ENCODE measurements around the gene TMA16. TPM values are rescaled to one million over a fixed set of nuclear protein-coding genes. Genes with fewer than 3 reads are reported as not detected.
A peak's percentile ranks its signal among the peaks of the same experiment; 100 is the strongest.

The TMA16 gene
- total RNA-seq, 4 donors from 2014 or later = 13.3 to 38.5 (median 20.7) TPM

DNA sequence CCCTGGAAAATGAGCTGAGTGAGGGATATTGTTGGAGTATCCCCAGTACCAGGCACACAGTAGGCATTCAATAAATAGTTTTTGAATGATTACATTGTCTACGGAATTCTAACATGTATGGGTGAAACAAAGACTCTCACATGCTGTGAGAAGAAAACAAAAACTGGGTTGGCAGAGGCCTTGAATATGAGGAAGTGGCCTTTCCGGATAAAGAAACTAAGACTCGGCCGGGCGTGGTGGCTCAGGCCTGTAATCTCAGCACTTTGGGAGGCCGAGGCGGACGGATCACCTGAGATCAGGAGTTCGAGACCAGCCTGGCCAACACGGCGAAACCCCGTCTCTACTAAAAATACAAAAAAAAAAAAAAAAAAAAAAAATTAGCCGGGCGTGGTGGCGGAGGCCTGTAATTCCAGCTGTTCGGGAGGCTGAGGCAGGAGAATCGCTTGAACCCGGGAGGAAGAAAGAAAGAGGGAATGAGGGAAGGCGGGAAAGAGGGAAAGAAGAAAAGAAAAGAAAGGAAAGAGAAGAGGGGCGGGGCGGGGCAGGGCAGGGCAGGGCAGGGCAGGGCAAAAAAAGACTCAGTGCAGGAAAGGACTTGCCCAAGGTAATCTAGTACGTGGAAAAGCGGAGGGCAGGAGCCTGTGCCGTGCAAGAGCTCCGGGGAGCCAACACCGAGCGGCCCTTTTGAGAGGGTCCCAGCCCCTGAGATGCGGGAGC is 689 bp upstream of the TMA16 start:
- peak in 1 of 2 donors; percentile 86 for DNase-seq (ENCODE audit: low spot score in 2 of 2)
- intact Hi-C loops (cut with DNase I; ENCODE audit: low total_unique reads) = no loop called here
- peak overlapping the region; percentile 87 for H3K4me3 ChIP-seq (ENCODE audit: low read depth, poor library complexity, severe bottlenecking)
- TF ChIP-seq POLR2A (IDR thresholded peaks at IDR 0.05) = no peak
- no peak for TF ChIP-seq CTCF (IDR thresholded peaks at IDR 0.05)
- WGBS, 2 donors = 42 to 47% methylated on average over 28 of the region's 28 CpGs

DNA sequence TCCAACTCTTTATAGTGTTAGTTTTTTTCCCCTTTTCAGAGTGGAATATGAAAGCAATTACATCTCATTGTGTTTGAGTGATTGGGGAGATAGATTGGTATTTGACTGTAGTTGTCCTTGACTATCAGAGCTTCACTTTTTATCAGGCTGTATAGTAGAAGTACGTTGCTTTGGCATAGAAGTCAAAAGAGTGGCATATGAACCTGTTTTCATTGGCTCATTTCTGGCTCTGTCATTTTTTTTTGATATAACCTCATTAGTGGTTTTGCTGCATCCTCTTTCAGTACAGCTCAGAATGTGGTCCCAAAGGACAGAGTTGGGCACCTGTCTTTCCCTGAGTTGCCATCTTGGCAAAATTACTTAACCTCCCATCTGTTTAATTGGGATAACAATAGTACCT is 1.4 kb downstream of the TMA16 start:
- TF ChIP-seq POLR2A (IDR thresholded peaks at IDR 0.05) (no peak), CTCF (IDR thresholded peaks at IDR 0.05) (no peak)
- intact Hi-C loops (cut with DNase I; ENCODE audit: low total_unique reads) = no loop called here
- DNase-seq (ENCODE audit: low spot score in 2 of 2) = no peak
- 6% methylated on average over 1 of the region's 1 CpG for WGBS, 2 donors
- H3K4me3 ChIP-seq (ENCODE audit: low read depth, poor library complexity, severe bottlenecking) = no peak overlapping the region

GRCh38 chr4:163500586-163500985 is 6.1 kb downstream of the TMA16 start:
- intact Hi-C loops (cut with DNase I; ENCODE audit: low total_unique reads) = no loop called here
- no peak overlapping the region for H3K4me3 ChIP-seq (ENCODE audit: low read depth, poor library complexity, severe bottlenecking)
- 94 to 97% methylated on average over 1 of the region's 1 CpG for WGBS, 2 donors
- no peak for DNase-seq (ENCODE audit: low spot score in 2 of 2)
- TF ChIP-seq CTCF (IDR thresholded peaks at IDR 0.05) (no peak), POLR2A (IDR thresholded peaks at IDR 0.05) (no peak)

- DNase-seq (ENCODE audit: low spot score in 2 of 2) = no peak
- intact Hi-C loops (cut with DNase I; ENCODE audit: low total_unique reads) = no loop called here
- TF ChIP-seq POLR2A (IDR thresholded peaks at IDR 0.05) (no peak), CTCF (IDR thresholded peaks at IDR 0.05) (no peak)
- no peak overlapping the region for H3K4me3 ChIP-seq (ENCODE audit: low read depth, poor library complexity, severe bottlenecking)
- 87 to 93% methylated on average over 3 of the region's 3 CpGs for WGBS, 2 donors
These were observed 10.9 kb downstream of the TMA16 start for GRCh38 chr4:163505374-163505773.

DNA sequence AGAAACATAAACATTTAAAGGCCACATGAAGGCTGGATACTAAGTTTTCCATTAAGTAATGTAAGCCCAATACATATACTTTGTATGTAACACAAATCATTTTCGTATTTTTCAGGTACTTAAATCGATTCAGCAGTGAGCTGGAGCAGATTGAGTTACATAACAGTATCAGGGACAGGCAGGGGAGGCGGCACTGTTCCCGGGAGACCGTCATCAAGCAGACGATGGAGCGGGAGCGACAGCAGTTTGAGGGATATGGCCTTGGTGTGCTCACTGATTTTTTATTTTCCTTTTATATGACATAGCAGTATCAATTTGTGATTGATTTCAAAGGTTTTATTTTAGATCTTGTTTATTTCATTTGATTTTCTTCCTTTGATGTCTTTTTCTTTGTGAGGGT is 20.7 kb downstream of the TMA16 start:
- intact Hi-C loops (cut with DNase I; ENCODE audit: low total_unique reads) = no loop called here
- no peak overlapping the region for H3K4me3 ChIP-seq (ENCODE audit: low read depth, poor library complexity, severe bottlenecking)
- 94 to 96% methylated on average over 8 of the region's 8 CpGs for WGBS, 2 donors
- DNase-seq (ENCODE audit: low spot score in 2 of 2) = no peak
- no peak for TF ChIP-seq CTCF (IDR thresholded peaks at IDR 0.05)
- no peak for TF ChIP-seq POLR2A (IDR thresholded peaks at IDR 0.05)
